ENCODE measurements around the gene PNMT.

PNMT gene

GRCh38 chr17:39634384-39634871 lies 33.8 kb upstream of the PNMT start:
- peak; percentile 44 for DNase-seq

DNA sequence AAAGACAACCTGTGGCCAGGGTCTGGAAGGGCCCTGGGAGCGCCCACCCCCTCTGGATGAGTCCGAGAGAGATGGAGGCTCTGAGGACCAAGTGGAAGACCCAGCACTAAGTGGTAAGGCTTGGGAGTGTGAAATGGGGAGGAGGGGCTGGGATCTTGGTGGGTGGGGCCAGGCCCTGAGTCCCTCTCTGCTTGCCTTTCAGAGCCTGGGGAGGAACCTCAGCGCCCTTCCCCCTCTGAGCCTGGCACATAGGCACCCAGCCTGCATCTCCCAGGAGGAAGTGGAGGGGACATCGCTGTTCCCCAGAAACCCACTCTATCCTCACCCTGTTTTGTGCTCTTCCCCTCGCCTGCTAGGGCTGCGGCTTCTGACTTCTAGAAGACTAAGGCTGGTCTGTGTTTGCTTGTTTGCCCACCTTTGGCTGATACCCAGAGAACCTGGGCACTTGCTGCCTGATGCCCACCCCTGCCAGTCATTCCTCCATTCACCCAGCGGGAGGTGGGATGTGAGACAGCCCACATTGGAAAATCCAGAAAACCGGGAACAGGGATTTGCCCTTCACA lies 32.6 kb upstream of the PNMT start:
- DNase-seq = no peak

DNA sequence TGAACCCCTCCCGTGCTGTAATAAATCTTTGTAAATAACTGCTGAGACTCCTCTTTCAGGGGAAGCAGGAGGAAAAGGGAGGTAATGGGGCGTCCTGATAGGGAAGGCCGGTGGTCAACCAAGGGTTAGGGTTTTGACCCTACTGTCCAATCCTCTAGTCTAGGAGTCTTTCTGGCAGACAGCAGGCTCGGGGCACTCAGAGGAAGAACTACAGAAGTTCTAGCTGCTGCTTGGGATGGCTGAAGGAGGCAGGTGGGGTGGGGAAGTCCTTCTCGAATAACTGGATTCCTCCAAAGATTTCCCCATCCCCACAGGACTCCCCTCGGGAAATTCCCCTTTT lies 31.7 kb upstream of the PNMT start:
- DNase-seq = no peak

- peak; percentile 85 for DNase-seq
Observed at GRCh38 chr17:39636927-39637736, 31.1 kb upstream of the PNMT start, which contains the start of gene STARD3. TSS of gene STARD3 (plus strand) at chr17:39637144. CDS start at chr17:39653532, 16,388 bp downstream.

DNA sequence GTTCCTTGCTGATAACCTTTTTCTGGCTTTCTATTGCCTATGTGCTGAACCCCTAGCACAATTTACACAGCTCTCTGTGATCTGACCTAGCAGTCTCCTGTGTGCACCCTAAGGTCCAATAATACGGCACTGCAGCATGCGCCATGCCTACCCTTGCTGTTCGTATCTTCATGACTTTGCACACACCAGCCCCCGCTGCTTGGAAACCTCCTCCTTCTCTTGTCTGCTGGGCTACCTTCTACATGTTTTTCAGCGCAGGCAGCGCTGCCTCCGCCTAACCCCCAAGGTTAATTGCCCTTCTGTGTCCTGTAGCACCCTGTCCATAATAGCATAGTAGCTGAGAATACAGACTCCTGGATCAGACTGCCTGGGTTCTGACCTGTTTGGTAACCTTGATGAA lies 29.9 kb upstream of the PNMT start:
- no peak for DNase-seq

GRCh38 chr17:39639043-39639442 lies 29.2 kb upstream of the PNMT start:
- DNase-seq = no peak

GRCh38 chr17:39639566-39640458 lies 28.4 kb upstream of the PNMT start:
- no peak for DNase-seq

DNA sequence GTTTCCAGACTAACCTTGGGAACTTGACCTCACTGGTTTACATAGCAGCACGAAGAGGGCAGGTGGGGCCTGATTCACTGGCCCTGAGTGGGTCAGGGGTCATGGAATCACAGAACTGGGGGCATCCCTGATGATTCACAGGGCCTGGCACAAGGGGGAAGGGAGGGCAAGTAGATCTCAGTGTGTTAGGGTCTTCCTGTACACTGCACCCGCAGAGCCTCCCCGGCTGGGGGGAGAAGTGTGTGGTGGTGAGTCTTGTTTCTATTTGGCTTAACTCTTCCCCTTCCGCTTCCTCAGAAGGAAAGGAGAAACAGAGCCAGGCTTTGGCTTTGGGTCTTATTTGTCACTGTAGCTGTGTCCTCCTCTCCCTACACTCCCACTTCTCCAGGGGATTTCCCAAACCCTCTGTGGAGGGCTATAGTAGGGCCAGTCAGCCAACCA lies 27.6 kb upstream of the PNMT start:
- no peak for DNase-seq

DNA sequence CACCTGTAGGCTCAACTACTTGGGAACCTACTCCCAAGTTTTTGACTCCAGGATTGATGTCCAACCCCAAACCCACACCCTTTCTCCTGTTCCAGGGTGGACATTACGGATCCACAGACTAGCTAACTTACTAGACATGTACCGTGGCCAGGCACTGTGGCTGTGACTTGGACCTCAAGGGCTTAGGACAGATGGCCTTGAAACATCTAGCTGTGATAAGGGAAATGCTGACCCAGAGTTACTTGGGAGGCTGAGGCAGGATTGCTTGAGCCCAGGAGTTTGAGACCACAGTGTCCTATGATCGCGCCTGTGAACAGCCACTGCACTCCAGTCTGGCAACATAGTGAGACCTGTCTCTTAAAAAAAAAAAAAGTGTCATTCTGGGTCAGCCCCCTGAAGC lies 27.2 kb upstream of the PNMT start:
- no peak for DNase-seq

GRCh38 chr17:39641883-39642282 lies 26.4 kb upstream of the PNMT start:
- no peak for DNase-seq

DNA sequence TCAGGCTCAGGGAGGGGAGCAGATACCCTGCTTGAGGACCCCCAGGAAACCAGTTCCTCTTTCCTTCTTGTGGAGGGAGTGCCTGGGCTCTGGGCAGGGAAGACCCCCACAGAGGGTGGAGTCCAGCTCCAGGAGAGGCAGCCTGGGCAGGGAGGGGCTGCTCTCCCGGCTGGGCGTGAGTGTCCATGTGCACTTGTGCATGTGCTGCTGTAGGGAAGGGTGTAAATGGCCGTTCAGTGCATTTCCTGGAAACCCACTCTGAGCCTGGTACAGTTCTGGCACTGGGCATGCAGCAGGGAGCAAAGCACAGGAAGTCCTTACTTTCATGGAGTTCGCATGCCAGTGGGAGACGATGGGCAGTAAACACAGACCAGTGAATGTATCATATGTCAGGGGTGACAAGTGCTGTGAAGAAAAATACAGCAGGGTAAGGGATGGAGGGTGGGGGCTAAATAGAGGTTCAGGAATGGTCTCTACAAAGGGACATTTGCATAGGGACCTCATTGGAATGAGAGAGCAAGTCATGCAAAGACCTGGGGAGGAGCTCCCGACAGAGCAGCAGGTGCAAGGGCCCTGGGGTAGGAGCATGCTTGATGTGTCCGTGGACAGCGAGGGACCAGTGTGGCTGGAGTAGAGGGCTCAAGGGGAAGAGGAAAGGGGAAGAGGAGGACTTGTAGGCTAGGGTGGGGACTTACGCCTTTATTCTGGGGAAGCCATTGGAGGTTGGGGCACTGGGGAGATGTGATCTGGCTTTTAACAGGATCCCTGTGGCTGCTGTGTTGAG lies 25.8 kb upstream of the PNMT start:
- DNase-seq = no peak

DNA sequence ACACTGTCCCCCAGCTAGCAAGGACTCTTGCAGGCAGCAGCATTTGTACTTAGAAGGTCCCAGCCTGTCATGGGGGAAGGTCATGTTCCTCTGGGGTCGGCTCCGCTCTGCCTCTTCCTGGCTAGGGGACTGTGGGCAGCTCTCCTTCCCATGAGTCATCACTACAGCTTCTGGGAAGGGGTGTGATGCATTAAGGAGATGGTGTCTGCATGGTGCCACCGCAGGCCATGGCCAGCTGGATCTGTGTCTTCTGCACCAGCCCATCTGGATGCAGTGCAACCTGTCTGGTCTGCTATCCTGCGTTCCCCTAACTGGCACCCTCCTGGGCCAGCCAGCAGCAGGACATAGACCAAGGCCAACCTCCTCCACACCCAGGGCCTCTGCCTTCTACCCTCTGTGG lies 25.0 kb upstream of the PNMT start:
- no peak for DNase-seq

DNA sequence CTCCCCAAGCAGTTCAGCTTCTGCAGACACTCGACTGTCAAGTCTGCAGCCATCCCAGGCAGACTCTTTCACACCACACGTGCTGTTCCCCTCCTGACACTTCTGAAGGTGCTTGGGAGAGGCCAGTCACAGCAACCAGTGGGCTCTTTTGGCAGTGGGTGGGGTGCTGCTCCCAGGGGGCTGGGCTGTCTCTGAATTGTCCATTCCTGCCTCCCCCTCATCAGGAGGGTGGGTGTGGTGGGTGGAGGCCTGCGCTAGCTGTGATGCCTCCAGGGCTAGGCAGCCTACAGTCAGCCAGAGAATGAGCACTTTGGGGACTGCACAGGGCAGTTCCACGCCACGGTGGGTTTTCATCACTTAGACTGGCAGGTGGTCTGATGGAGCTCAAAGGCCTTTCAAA lies 21.0 kb upstream of the PNMT start:
- no peak for DNase-seq

DNA sequence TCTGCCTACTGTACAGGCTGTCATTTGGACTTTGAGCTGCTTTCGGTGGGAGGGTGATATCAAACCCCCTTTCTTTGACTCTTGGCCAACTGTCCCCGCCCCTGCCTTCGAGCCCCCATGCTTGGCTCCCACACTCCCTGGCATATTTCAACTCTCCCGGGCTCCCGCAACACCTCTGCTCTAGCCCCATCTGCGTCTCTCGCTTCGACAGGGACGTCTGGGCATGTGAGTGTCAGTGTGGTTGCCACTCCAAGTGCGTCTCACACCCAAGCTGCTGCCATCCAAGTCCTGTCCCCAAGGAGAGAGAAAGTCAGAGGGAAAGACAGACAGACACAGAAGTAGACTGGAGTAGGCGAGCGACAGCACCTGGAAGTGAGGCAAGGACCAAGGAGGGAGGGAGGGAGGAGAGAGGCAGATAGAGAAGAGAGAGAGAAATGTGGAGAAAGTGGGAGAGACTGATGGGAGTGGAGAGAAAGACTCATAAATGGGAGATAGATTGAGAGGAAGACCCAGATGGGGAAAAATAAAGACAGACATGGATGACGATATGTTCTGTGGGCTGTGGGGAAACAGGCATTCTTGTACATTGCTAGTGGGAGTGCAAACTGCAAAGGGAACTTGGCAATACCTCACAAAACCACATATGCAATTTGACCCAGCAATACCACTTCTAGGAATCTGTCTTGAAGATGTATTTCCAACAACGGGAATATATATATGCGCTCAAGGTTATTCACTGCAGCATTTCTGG lies 19.5 kb upstream of the PNMT start:
- no peak for DNase-seq

DNA sequence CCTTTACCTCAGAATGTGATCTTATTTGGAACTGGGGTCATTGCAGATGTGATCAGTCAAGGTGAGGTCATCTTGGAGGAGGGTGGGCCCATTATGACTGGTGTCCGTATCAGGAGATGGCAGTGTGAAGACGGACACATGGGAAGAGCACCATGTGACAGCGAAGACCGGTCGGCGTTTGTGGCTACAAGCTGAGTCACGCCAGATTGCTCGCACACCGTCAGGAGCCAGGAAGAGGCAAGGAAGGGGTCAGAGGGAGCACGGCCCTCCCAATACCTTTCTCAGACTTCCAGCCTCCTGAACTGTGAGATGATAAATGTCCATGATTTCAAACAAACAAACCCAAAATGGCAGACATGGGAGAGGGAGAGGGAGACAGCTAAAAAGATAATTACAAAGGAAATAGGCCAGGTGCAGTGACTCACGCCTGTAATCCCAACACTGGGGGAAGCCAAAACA lies 18.1 kb upstream of the PNMT start:
- DNase-seq = no peak

GRCh38 chr17:39651923-39652586 lies 16.2 kb upstream of the PNMT start:
- DNase-seq = no peak

DNA sequence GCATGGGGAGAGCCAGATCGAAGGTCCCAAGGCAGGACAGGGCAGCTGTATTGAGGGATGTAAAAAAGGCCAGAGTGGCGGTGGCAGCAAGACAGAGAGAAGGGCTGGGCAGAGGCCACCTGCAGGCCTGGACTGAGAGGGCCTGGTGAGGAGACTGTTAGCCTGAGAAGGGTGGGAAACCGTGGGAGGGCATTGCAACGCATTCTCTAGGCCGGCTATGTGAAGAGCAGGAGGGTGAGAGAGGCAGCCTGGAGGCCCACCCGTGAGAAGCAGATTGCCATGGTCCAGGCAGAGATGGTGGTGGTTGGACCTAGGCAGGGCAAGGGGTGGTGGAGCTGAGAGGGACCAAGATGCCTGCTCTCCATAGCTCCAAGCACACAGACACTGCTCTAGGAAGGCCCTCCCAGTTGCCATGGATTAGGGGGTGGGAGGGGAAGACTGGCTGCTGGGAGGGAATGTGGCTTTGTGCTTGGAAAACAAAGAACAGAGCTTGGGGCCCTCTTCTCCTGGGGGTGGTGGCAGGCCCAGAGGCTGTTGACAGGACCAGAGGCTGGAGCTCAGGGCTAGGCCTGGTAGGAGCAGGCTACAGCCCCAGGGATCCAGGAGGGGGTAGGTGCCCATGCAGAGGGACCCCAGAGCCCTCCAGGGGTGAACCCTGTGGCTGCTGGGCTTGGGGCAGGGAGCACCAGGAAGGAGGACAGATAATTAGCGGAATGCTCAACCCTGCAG lies 15.5 kb upstream of the PNMT start:
- no peak for DNase-seq

- DNase-seq = no peak
Observed at GRCh38 chr17:39653316-39653661, 15.0 kb upstream of the PNMT start.

DNA sequence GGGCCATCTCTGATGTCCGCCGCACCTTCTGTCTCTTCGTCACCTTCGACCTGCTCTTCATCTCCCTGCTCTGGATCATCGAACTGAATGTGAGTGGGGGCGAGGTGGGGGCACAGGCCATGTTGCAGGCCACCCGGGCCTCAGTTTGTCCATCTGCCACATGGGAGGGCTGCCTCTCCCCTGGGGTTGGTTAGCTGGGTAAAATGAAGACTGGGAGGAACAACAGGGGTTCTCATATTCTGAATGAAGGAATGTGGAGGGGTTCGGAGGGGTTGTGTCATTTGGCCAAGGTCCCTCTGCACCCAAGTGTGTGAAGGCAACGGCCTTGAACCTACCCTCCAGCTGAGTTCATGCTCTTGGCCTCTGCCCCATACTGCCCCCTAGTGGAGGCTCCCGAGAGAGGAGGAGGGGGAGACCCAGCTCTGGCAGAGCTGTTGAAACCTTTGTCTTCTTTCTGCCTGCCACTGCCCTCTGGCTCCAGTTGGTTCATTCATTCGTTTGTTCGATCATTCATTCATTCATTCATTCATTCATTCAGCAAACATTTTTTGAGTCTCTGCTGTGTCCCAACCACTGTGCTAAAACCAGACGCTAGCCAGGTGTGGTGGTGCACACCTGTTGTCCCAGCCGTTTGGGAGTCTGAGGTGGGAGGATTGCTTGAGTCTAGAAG lies 14.5 kb upstream of the PNMT start:
- peak; percentile 19 for DNase-seq

- DNase-seq = no peak
Observed at GRCh38 chr17:39655105-39655504, 13.1 kb upstream of the PNMT start.

Data from COR-L47 (cell line).